Measurements from ENCODE around the gene PIK3CG.
"Not testable (repeated sequence)": the region's sequence is repeated elsewhere in the genome, so short reads cannot be mapped to it uniquely, and the experiment has no call there.

PIK3CG gene

GRCh38 chr7:106888204-106888603 lies 23.1 kb downstream of the PIK3CG start:
- no peak for DNase-seq

- no peak for DNase-seq
Measured at GRCh38 chr7:106890952-106891351, 25.9 kb downstream of the PIK3CG start.

- peak; percentile 49 for DNase-seq
Measured at GRCh38 chr7:106891548-106892410, 26.7 kb downstream of the PIK3CG start.

GRCh38 chr7:106893591-106893990 lies 28.5 kb downstream of the PIK3CG start:
- no peak for DNase-seq

DNA sequence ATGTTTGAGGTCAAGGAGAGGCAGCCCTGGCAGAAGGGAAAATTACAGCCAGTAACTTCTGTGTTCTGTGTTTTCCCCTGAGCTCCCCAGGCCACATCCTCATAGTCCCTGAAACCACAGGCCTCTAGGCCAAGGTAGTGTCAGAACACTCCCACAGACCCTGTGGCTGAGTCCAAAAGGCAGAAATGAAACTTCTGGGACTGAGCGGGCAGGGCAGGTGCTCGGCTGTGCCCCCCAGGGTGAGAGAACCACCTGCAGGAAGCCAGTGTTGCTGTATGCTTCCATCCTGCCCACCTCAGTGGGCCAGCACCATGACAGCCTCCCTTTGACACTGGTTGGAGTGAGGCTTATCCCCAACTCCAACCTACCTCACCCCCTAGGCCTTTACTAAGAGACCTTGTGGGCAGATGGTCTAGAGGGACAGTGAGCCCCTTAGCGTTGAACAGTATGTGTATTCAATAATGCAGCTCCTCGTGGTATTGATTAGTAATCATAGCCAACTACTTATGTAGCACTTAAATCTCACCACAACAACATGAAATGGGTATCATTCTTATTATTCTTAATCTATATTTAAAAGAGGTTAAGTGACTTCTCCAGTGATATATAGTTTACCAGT lies 30.3 kb downstream of the PIK3CG start:
- DNase-seq = no peak

GRCh38 chr7:106896231-106896630 lies 31.1 kb downstream of the PIK3CG start:
- no peak for DNase-seq

DNA sequence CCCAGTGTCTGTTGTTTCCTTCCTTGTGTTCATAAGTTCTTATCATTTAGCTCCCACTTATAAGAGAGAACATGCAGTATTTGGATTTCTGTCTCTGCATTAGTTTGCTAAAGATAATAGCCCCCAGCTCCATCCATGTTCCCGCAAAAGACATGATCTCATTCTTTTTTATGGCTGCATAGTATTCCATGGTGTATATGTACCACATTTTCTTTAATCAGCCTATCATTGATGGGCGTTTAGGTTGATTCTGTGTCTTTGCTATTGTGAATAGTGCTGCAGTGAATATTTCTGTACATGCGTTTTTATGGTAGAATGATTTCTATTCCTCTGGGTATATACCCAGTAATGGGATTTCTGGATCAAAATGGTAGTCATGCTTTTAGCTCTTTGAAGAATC lies 32.5 kb downstream of the PIK3CG start:
- not testable (repeated sequence) for DNase-seq

DNA sequence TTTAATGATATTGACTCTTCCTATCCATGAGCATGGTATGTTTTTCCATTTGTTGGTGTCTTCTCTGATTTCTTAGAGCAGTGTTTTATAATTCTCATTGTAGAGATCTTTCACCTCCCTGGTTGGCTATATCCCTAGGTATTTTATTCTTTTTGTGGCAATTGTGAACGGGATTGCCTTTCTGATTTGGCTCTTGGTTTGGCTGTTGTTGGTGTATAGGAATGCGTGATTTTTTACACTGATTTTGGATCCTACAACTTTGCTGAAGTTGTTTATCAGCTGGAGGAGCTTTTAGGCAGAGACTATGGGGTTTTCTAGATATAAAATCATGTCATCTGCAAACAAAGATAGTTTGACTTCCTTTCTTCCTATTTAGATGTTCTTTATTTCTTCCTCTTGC lies 33.9 kb downstream of the PIK3CG start:
- not testable (repeated sequence) for DNase-seq

DNA sequence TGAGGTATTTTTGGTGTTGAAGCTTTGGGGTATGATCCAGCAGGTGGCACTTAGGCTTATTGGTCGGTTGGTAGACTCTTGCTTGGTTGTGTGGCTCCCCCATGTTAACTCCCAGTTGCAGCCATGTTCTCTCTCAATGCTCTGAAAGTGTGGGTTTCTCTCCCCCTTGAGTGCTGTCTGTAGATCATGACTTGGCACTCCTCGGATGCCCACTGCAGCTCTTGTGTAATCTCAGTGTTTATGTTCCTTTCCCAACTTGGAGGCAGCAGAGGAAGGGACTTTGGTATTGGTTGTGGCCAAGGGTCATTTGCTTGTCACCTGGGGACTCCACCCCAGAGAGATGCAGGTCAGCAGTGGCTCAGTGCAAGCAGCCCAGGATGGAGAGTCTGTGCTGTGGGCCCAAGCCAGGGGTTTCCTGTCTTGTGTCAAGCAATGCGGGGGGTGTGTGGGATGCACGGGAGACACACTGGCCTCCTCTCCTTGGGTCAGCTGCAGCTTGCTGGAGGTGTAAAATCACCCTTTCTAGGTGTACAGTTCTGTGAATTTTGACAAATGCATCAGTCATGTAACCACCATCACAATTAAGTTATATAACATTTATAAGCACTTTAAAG lies 36.9 kb downstream of the PIK3CG start:
- DNase-seq = no peak

DNA sequence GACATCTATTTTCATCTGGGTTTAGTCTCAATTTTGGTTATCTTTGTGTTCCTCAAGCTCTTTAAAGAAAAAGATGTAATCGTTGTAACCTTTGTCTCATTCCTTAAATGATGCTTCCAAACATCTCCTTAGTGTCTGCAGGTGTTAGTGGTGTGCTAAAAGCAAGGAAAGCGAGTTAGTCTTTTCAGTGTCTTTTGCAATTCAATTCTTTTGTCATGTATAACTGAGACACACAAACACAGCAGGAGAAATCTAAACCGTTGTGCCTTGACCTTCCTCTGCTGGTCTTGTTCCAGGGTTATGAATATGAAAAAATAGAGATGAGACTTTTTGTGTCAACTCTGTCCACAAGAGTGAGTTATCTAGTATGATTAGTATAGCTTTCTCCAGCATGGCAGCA lies 40.7 kb downstream of the PIK3CG start:
- no peak for DNase-seq

DNA sequence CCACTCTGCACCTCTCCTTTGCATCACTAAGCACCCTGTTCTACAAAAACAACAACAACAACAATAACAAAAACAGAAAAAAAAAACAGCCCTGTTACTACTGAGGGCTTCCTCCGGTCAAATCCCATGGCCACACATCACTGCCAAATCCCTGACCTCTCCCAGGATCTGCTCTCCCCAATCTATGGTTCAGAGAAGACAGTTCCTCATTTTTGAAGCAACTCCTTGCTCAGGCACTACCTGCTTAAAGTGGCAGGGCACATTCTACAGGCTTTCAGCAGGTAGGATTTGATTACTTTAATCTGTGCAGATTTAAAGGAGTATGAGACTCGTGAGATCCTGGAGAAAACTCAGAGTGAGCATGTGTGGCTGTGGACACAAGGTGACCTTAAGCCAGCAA lies 46.9 kb downstream of the PIK3CG start:
- no peak for DNase-seq

- DNase-seq = no peak
Measured at GRCh38 chr7:106914018-106914607, 49.0 kb downstream of the PIK3CG start.

- DNase-seq = no peak
Measured at GRCh38 chr7:106915407-106915806, 50.3 kb downstream of the PIK3CG start.

DNA sequence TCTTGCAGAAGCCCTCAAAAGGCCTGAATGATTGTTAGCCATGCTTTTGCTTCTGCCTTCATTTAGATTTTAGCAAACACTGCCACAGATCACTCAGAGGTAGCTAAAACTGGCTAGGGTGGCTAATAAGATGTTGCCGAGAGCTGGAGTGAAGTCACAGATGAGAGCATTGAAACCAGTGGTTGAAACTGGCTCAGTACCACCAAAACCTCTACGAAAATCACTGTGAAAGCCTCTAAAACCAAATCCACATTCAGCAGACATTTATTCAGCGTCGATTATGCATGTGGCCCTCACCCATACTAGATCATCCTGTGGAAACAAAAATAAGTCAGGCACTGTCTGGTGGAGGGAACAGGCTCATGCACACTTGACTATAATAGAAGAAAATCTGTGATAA lies 50.8 kb downstream of the PIK3CG start:
- no peak for DNase-seq

GRCh38 chr7:106916679-106917078 lies 51.6 kb downstream of the PIK3CG start:
- no peak for DNase-seq

GRCh38 chr7:106918991-106919390 lies 53.9 kb downstream of the PIK3CG start:
- peak; percentile 75 for DNase-seq

DNA sequence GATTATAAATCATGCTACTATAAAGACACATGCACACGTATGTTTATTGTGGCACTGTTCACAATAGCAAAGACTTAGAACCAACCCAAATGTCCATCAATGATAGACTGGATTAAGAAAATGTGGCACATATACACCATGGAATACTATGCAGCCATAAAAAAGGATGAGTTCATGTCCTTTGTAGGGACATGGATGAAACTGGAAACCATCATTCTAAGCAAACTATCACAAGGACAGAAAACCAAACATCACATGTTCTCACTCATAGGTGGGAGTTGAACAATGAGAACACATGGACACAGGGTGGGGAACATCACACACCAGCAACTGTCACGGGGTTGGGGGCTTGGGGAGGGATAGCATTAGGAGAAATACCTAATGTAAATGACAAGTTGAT lies 59.4 kb downstream of the PIK3CG start:
- DNase-seq = not testable (repeated sequence)

- no peak for DNase-seq
Measured at GRCh38 chr7:106926892-106927291, 61.8 kb downstream of the PIK3CG start.

DNA sequence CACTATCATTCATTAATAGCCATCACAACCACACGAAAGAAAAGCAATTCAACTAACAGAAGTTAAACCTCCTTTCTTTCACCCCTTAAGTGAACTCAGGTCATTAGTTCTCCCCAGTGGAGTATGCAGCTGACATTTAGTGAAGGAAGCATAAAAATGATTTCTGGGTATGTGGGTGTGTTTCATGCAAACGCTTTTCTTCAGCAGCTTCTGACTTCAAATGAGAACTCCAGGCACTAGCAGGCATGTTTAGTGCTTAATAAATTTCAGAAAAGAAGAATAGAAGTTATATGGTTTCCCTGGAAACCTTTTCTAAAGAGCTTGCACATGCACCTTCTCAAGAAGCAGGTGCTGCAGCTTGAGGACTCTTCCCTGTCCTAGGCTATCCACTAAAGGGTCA lies 62.5 kb downstream of the PIK3CG start:
- DNase-seq = no peak

- DNase-seq = not testable (repeated sequence)
Measured at GRCh38 chr7:106929616-106930015, 64.5 kb downstream of the PIK3CG start.

DNA sequence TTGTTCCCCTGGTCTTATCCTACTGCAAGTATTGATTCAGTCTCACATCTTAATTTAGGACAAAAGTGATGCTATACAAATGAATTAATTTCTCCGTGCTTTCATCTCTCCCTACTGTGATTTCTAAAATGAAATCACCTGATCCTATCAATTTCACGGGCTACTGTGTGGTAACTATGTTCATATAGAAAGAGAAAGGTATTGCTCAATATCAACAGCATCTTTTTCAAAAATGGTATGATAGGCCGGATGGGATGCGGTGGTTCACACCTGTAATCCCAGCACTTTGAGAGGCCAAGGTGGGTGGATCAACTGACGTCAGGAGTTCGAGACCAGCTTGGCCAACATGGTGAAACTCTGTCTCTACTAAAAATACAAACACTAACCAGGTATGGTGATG lies 71.2 kb downstream of the PIK3CG start:
- no peak for DNase-seq

- DNase-seq = not testable (repeated sequence)
Measured at GRCh38 chr7:106938122-106938521, 73.0 kb downstream of the PIK3CG start.

- DNase-seq = no peak
Measured at GRCh38 chr7:106938803-106939202, 73.7 kb downstream of the PIK3CG start.
